ENCODE results near the gene CLCN6. TPM values are rescaled to one million over a fixed set of nuclear protein-coding genes. Genes with fewer than 3 reads are reported as not detected.

CLCN6 gene
- total and polyA plus RNA-seq, 7 donors: 3.0 to 19.7 (median 16.0) TPM

DNA sequence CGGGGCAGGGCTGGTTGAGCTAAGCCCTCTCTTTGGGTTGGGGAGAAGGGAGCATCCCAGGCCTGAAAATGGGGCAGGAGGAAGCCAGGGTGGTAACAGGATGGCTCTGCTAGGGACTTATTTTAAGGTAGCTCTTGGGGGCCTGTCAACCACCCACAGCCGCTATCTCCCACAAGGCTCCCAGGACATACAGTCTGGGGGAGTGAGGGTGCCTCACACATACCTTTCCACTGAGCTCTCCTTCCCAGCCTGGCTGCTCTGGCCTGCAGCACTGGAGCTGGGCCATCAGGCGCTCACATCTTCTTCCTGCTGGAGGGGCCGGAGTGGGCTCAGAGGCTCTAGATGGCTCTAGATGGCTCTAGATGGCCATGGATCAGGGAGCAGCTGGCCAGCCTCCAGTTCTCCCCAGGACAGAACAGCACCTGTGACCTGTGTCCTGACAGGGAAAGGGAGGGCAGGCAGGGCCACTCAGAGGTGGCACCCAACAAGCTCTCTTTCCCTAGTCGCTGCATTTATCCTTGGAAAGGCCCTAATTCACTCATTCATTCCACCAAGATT, 63.7 kb downstream of the CLCN6 start:
- WGBS, 2 donors: 86 to 89% methylated on average over 5 of the region's 5 CpGs
- no peaks in the 10 kb centered on the region for H3K36me3 ChIP-seq
- no peak for DNase-seq
- H3K27me3 ChIP-seq: peaks cover 0 to 16% (median 0%) of the 10 kb centered on the region in 3 donors
- no peak overlapping the region for H3K27ac ChIP-seq
- intact Hi-C loops (cut with DNase I): no loop called here
- TF ChIP-seq POLR2A (IDR thresholded peaks at IDR 0.05): no peak
- TF ChIP-seq, protein P1, sequence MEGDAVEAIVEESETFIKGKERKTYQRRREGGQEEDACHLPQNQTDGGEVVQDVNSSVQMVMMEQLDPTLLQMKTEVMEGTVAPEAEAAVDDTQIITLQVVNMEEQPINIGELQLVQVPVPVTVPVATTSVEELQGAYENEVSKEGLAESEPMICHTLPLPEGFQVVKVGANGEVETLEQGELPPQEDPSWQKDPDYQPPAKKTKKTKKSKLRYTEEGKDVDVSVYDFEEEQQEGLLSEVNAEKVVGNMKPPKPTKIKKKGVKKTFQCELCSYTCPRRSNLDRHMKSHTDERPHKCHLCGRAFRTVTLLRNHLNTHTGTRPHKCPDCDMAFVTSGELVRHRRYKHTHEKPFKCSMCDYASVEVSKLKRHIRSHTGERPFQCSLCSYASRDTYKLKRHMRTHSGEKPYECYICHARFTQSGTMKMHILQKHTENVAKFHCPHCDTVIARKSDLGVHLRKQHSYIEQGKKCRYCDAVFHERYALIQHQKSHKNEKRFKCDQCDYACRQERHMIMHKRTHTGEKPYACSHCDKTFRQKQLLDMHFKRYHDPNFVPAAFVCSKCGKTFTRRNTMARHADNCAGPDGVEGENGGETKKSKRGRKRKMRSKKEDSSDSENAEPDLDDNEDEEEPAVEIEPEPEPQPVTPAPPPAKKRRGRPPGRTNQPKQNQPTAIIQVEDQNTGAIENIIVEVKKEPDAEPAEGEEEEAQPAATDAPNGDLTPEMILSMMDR (IDR thresholded peaks at IDR 0.05): no peak
- TF ChIP-seq EP300 (IDR thresholded peaks at IDR 0.05): no peak
- TF ChIP-seq POLR2AphosphoS5 (IDR thresholded peaks at IDR 0.05): no peak
- no peak overlapping the region for H3K4me3 ChIP-seq
- H3K4me1 ChIP-seq: no peaks in the 10 kb centered on the region
- H3K9me3 ChIP-seq: no peaks in the 10 kb centered on the region

DNA sequence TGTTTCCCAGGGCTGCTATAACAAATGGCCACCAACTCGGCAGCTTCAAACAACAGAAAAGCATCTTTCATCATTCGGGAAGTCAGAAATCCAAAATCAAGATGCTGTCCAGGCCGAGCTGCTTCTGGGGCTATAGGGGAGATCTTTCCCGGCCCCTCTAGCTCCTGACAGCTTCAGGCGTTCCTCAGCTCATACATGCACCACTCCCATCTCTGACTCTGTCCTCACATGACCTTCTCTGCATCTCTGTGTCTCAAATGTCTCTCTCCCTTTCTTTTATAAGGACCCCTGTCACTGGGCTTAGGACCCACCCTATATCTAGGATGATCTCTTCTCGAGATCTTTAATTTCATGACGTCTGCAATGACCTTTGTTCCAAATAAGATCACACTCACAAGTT, 66.6 kb downstream of the CLCN6 start:
- intact Hi-C loops (cut with DNase I): no loop called here
- Histone ChIP-seq H3K27ac (no peak overlapping the region), H3K4me3 (no peak overlapping the region), H3K36me3 (no peaks in the 10 kb centered on the region), H3K27me3 (peaks cover 0 to 21% (median 0%) of the 10 kb centered on the region in 3 donors), H3K9me3 (no peaks in the 10 kb centered on the region), H3K4me1 (no peaks in the 10 kb centered on the region)
- TF ChIP-seq EP300 (IDR thresholded peaks at IDR 0.05): no peak
- TF ChIP-seq POLR2AphosphoS5 (IDR thresholded peaks at IDR 0.05): no peak
- no peak for TF ChIP-seq POLR2A (IDR thresholded peaks at IDR 0.05)
- TF ChIP-seq, protein P1 (IDR thresholded peaks at IDR 0.05): no peak
- DNase-seq: no peak
- 40 to 59% methylated on average over 7 of the region's 7 CpGs for WGBS, 2 donors

DNA sequence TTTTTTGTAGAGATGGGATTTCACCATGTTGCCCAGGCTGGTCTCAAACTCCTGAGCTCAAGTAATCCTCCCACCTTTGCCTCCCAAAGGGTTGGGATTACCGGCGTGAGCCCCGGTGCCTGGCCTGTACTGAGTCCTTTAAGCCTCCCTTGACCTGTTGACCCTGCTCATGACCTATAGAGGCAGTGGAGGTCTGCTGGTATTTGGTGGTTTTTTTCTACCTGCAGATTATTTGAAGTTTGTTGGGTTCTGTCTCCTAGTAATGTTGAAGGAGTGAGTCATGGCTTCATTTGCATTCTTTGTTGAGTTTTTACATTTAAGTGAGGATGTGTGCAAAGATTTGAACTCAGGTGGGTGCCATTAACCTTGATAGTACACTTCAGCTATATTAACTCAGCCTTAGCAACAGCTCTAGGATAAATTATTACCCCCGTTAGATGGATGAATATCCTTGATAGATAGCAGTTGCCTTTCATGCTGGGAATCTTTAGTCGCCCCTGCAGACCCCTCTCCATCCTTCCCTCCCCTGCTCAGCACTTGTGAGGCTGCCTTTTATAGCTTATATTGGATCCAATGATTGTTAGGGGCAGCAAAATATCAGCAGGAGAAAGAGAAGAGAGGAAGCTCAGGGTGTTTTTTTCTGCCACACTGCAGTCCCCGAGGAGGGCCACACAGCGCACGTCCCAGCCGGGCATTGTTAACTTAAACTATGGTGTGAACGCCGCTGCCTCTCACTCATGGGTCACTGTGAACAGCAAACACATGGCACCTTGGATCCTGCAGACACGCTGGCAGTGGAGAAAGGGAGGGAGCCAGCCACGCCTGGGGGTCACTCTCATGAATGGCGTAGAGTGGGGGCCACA, 67.6 kb downstream of the CLCN6 start:
- Histone ChIP-seq H3K4me1 (no peaks in the 10 kb centered on the region), H3K9me3 (no peaks in the 10 kb centered on the region), H3K27me3 (peaks cover 0 to 29% (median 0%) of the 10 kb centered on the region in 3 donors), H3K4me3 (no peak overlapping the region), H3K27ac (no peak overlapping the region), H3K36me3 (no peaks in the 10 kb centered on the region)
- 79 to 81% methylated on average over 14 of the region's 14 CpGs for WGBS, 2 donors
- no peak for DNase-seq
- no peak for TF ChIP-seq POLR2AphosphoS5 (IDR thresholded peaks at IDR 0.05)
- TF ChIP-seq, protein P1 (IDR thresholded peaks at IDR 0.05): no peak
- no peak for TF ChIP-seq EP300 (IDR thresholded peaks at IDR 0.05)
- no peak for TF ChIP-seq POLR2A (IDR thresholded peaks at IDR 0.05)
- intact Hi-C loops (cut with DNase I): no loop called here

DNA sequence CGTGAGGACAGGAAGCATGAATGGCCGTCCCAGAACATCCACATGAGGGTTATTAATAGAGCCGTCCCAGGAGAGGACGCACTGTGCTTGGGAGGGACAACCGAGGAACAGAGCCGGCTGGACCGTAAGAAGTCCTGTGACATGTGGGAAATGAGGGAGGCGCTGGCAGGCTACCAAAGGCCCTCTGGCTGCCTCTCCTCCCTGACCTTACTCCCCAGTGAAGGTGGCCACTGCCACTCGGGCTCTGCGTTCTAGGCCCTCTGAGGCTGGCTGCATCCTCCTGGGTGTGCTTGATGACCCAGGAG, 68.2 kb downstream of the CLCN6 start:
- no peak for DNase-seq
- Histone ChIP-seq H3K27ac (no peak overlapping the region), H3K9me3 (no peaks in the 10 kb centered on the region), H3K4me3 (no peak overlapping the region), H3K36me3 (no peaks in the 10 kb centered on the region), H3K4me1 (no peaks in the 10 kb centered on the region), H3K27me3 (peaks cover 0 to 34% (median 0%) of the 10 kb centered on the region in 3 donors)
- intact Hi-C loops (cut with DNase I): no loop called here
- TF ChIP-seq POLR2A (IDR thresholded peaks at IDR 0.05) (no peak), EP300 (IDR thresholded peaks at IDR 0.05) (peak in 2 of 4 donors; percentile 21 to 89), POLR2AphosphoS5 (IDR thresholded peaks at IDR 0.05) (peak in 2 of 4 donors; percentile 24 to 39)
- TF ChIP-seq, protein P1 (IDR thresholded peaks at IDR 0.05): no peak
- 73 to 81% methylated on average over 10 of the region's 10 CpGs for WGBS, 2 donors
